Skin of body (tissue), 2 donors: Measurements from ENCODE around the gene TMPRSS9. TPM values are rescaled to one million over a fixed set of nuclear protein-coding genes. Genes with fewer than 3 reads are reported as not detected.
"Not testable (repeated sequence)": the region's sequence is repeated elsewhere in the genome, so short reads cannot be mapped to it uniquely, and the experiment has no call there.

Experiments used
- DNase-seq: peaks from one replicate; lab custom pipeline; 2025; lab: John Stamatoyannopoulos, UW
- total RNA-seq: library from RNA; depleted of rRNA; stranded (reverse); fragments of >200 nt; gene quantifications from one replicate; pipeline ENCODE4 v1.2.3, GENCODE V29; 2014

Gene TMPRSS9
- total RNA-seq, 1 donor from 2014 or later, result 0.20 TPM

- DNase-seq, result not testable (repeated sequence)
These were observed 98.7 kb downstream of the TMPRSS9 start for GRCh38 chr19:2458776-2459175.

- no peak for DNase-seq
These were observed 100.2 kb downstream of the TMPRSS9 start for GRCh38 chr19:2460245-2460644.

GRCh38 chr19:2461751-2462634 lies 101.9 kb downstream of the TMPRSS9 start:
- DNase-seq, result peak; percentile 53

- DNase-seq, result peak; percentile 93
These were observed 102.8 kb downstream of the TMPRSS9 start for GRCh38 chr19:2462635-2463421.

- DNase-seq, result not testable (repeated sequence)
These were observed 103.6 kb downstream of the TMPRSS9 start for GRCh38 chr19:2463694-2464093.

- no peak for DNase-seq
These were observed 104.3 kb downstream of the TMPRSS9 start for GRCh38 chr19:2464389-2464788.

- DNase-seq, result no peak
These were observed 108.5 kb downstream of the TMPRSS9 start for GRCh38 chr19:2468596-2468995.

- peak; percentile 75 for DNase-seq
These were observed 109.2 kb downstream of the TMPRSS9 start for GRCh38 chr19:2469102-2469914.

- DNase-seq, result not testable (repeated sequence)
These were observed 109.8 kb downstream of the TMPRSS9 start for GRCh38 chr19:2469915-2470200.

- peak; percentile 80 for DNase-seq
These were observed 114.4 kb downstream of the TMPRSS9 start for GRCh38 chr19:2474232-2475017.

- no peak for DNase-seq
These were observed 115.1 kb downstream of the TMPRSS9 start for GRCh38 chr19:2475018-2475701.

Other genes with a start within 250 kb of the TMPRSS9 start
- 33.2 TPM for gene AP3D1, start 208.7 kb upstream of the TMPRSS9 start, total RNA-seq
- 9.3 TPM for gene DOT1L, start 196.3 kb upstream of the TMPRSS9 start, total RNA-seq
- 36.7 TPM for gene PLEKHJ1, start 123.9 kb upstream of the TMPRSS9 start, total RNA-seq
- 51.5 TPM for gene SF3A2, start 123.4 kb upstream of the TMPRSS9 start, total RNA-seq
- not detected for gene AMH, start 110.9 kb upstream of the TMPRSS9 start, total RNA-seq
- gene JSRP1, start 103.8 kb upstream of the TMPRSS9 start, total RNA-seq, result 4.5 TPM
- 0.20 TPM for gene PEAK3, start 78.1 kb upstream of the TMPRSS9 start, total RNA-seq
- not detected for gene LINGO3, start 52.1 kb upstream of the TMPRSS9 start, total RNA-seq
- gene LSM7, start 31.7 kb upstream of the TMPRSS9 start, total RNA-seq, result 57.0 TPM
- 23.6 TPM for gene SPPL2B, start 31.6 kb upstream of the TMPRSS9 start, total RNA-seq
- 22.6 TPM for gene TIMM13, start 67.3 kb downstream of the TMPRSS9 start, total RNA-seq
- gene LMNB2, start 96.7 kb downstream of the TMPRSS9 start, total RNA-seq, result 34.1 TPM
- gene GADD45B, start 115.9 kb downstream of the TMPRSS9 start, total RNA-seq, result 55.8 TPM